GM12878 (cell line): Measurements from ENCODE around the gene FBXL12. TPM values are rescaled to one million over a fixed set of nuclear protein-coding genes. Genes with fewer than 3 reads are reported as not detected.

Experiments
- ATAC-seq: fragments of 200-7000 bp; cut with Tn5 transposase; 3 replicates; pipeline ENCODE4 v1.9.1; 2020; ENCODE audit warnings: mild to moderate bottlenecking, moderate library complexity
- BruUV-seq: library from RNA; stranded (reverse); fragments of 400-500 nt; replicated peaks from 2 replicates; lab custom pipeline; 2021; lab: Mats Ljungman, UMichigan
- CTCF ChIA-PET: fragments of 300-600 bp; sonication (Branson Sonifier 250); formaldehyde crosslinking; extraction: SDS; loops from one replicate; lab custom pipeline; 2021; ENCODE audit warnings: inconsistent platforms; lab: Yijun Ruan, JAX
- POLR2A ChIA-PET: fragments of 350-600 bp; formaldehyde crosslinking; extraction: SDS; loops from one replicate; lab custom pipeline; 2021; ENCODE audit warnings: inconsistent platforms; lab: Charles Lee
- RAD21 ChIA-PET: fragments of 300-600 bp; sonication (Branson Sonifier 250); formaldehyde crosslinking; loops from one replicate; lab custom pipeline; 2023; ENCODE audit warnings: antibody characterized with exemption; ENCODE audit not compliant: unreplicated experiment; lab: Charles Lee
- SMC1A ChIA-PET: fragments of 300-600 bp; sonication (Branson Sonifier 250); formaldehyde crosslinking; loops from one replicate; lab custom pipeline; 2023; ENCODE audit not compliant: unreplicated experiment, uncharacterized antibody; lab: Charles Lee
- DNase-seq: peaks from one replicate; pipeline ENCODE4 v3.0.0-alpha.2; 2011; ENCODE audit warnings: low read depth, low spot score
- FAIRE-seq: peaks from 3 replicates; lab custom pipeline; 2011; peaks lifted over from hg19 to GRCh38; lab: Jason Lieb, UNC
- H2AFZ ChIP-seq: 2 replicates; pipeline ENCODE4 v1.6.0; 2011; ENCODE audit warnings: low read depth, low read length, control low read depth; ENCODE audit not compliant: control insufficient read depth
- H3K27ac ChIP-seq: 2 replicates; pipeline ENCODE4 v1.5.1; 2011; ENCODE audit warnings: control low read depth; ENCODE audit not compliant: control insufficient read depth, insufficient read depth
- H3K27me3 ChIP-seq, 2 experiments: replicated peaks in 1 of 2; 2 replicates each; pipeline versions ENCODE4 v1.6.0 to v1.6.1; 2011; ENCODE audit warnings: low read length in 1 of 2; ENCODE audit not compliant: control insufficient read depth in 2 of 2, insufficient read depth in 2 of 2
- H3K36me3 ChIP-seq, 2 experiments: 2 replicates each; pipeline ENCODE4 v1.5.1; 2011; ENCODE audit warnings: low read length in 1 of 2; ENCODE audit not compliant: control insufficient read depth in 2 of 2, insufficient read depth in 2 of 2
- H3K4me1 ChIP-seq: 2 replicates; pipeline ENCODE4 v1.6.1; 2011; ENCODE audit warnings: mild to moderate bottlenecking, low read length, moderate library complexity, mixed read lengths; ENCODE audit not compliant: control insufficient read depth, insufficient read depth
- H3K4me2 ChIP-seq: 2 replicates; pipeline ENCODE4 v1.6.0; 2011; ENCODE audit warnings: control low read depth; ENCODE audit not compliant: control insufficient read depth, insufficient read depth
- H3K4me3 ChIP-seq: fragments of 200-600 bp; sonication (generic); 2 replicates; pipeline ENCODE4 v1.5.1; 2016
- H3K79me2 ChIP-seq: 2 replicates; pipeline ENCODE4 v1.6.0; 2011; ENCODE audit warnings: low read length; ENCODE audit not compliant: control insufficient read depth, insufficient read depth
- H3K9ac ChIP-seq: 2 replicates; pipeline ENCODE4 v1.8.0; 2011; ENCODE audit warnings: low read length, control low read depth, mixed read lengths; ENCODE audit not compliant: control insufficient read depth, insufficient read depth
- H3K9me3 ChIP-seq: replicated peaks from 3 replicates; pipeline ENCODE4 v1.5.1; 2011; ENCODE audit warnings: mild to moderate bottlenecking, low read length; ENCODE audit not compliant: control insufficient read depth, insufficient read depth
- H4K20me1 ChIP-seq: 2 replicates; pipeline ENCODE4 v1.6.0; 2011; ENCODE audit not compliant: control insufficient read depth, insufficient read depth
- ATF7 ChIP-seq: fragments of 450-650 bp; IDR thresholded peaks from 2 replicates; pipeline ENCODE4 v1.6.1; 2016; ENCODE audit warnings: low read depth, mild to moderate bottlenecking
- BHLHE40 ChIP-seq, 2 experiments: fragments of 450-650 bp in 1 of 2; IDR thresholded peaks; 2 replicates each; pipeline ENCODE4 v1.6.1; 2011 to 2017; ENCODE audit warnings: low read depth in 2 of 2, borderline replicate concordance in 1 of 2, improper control_type of control experiment in 1 of 2, low read length in 1 of 2, mild to moderate bottlenecking in 1 of 2
- CBFB ChIP-seq: IDR thresholded peaks from 2 replicates; pipeline ENCODE4 v1.6.1; 2016; ENCODE audit warnings: antibody characterized with exemption, low read depth
- CREB1 ChIP-seq: IDR thresholded peaks from 2 replicates; pipeline ENCODE4 v1.6.1; 2012; ENCODE audit warnings: low read depth, mild to moderate bottlenecking, inconsistent platforms
- KAT2A ChIP-seq: conservative IDR thresholded peaks from 2 replicates; pipeline ENCODE4 v1.6.1; 2011; ENCODE audit warnings: low read depth, low read length; ENCODE audit not compliant: control insufficient read depth
- MEF2A ChIP-seq: IDR thresholded peaks from 2 replicates; pipeline ENCODE4 v1.6.1; 2011; ENCODE audit warnings: low read depth, mild to moderate bottlenecking, low read length, moderate library complexity; ENCODE audit not compliant: insufficient read depth
- POLR2AphosphoS2 ChIP-seq: IDR thresholded peaks from 2 replicates; pipeline ENCODE4 v1.6.1; 2011; ENCODE audit warnings: low read depth, mild to moderate bottlenecking, low read length, improper control_type of control experiment, moderate library complexity
- RUNX3 ChIP-seq: IDR thresholded peaks from 2 replicates; pipeline ENCODE4 v1.6.1; 2012; ENCODE audit warnings: low read length, inconsistent platforms
- SMAD1 ChIP-seq: fragments of 450-650 bp; IDR thresholded peaks from 2 replicates; pipeline ENCODE4 v1.6.1; 2018; ENCODE audit warnings: mild to moderate bottlenecking, low read depth; ENCODE audit not compliant: partially characterized antibody
- STAT1 ChIP-seq: fragments of 450-650 bp; conservative IDR thresholded peaks from 2 replicates; pipeline ENCODE4 v1.6.1; 2014; ENCODE audit warnings: antibody characterized with exemption, mild to moderate bottlenecking
- WGBS: methylation state at CpG from one replicate; pipeline ENCODE4 v1.1.6; 2016; ENCODE audit warnings: low lambda C conversion rate; ENCODE audit not compliant: insufficient replicate concordance, insufficient coverage; ENCODE audit errors: missing lambda C conversion rate; 5-methylcytosine and 5-hydroxymethylcytosine counted together
- in situ Hi-C: fragments of 300-500 bp; cut with MboI; formaldehyde crosslinking; loops from 9 replicates; pipeline ENCODE4 v1.14.3; 2018; ENCODE audit warnings: mixed read lengths
- intact Hi-C: fragments of 100-400 bp; cut with micrococcal nuclease; formaldehyde crosslinking; loops from one replicate; pipeline ENCODE4 v1.14.2; 2022; ENCODE audit not compliant: unreplicated experiment
- polyA plus RNA-seq, 11 experiments: library from polyadenylated mRNA; depleted of rRNA in 4 of 11; unstranded in 6 of 11; stranded (reverse) in 5 of 11; fragments of >200 nt; fragmentation: Nextera tagmentation in 4 of 11; fragmentation: Illumina TruSeq in 1 of 11; extraction: Ambion mirVana in 4 of 11; extraction: Trizol in 1 of 11; gene quantifications; 1 replicate in 1 of 11; 2 replicates in 10 of 11; pipeline versions ENCODE4 v1.2.1 to v1.2.3, GENCODE V29; 2011 to 2016; ENCODE audit warnings: inconsistent platforms in 2 of 11, missing spikeins in 2 of 11, low read depth in 1 of 11
- total RNA-seq, 4 experiments: library from RNA; depleted of rRNA in 3 of 4; stranded (reverse); fragments of >200 nt in 3 of 4; fragmentation: Illumina TruSeq in 1 of 4; extraction: Trizol in 1 of 4; gene quantifications; 2 replicates each; pipeline versions ENCODE4 v1.2.1 to v1.2.3, GENCODE V29; 2013 to 2021
- TF ChIP-seq, protein P1 (sequence below): IDR thresholded peaks from 2 replicates; pipeline ENCODE4 v1.6.1; 2011; ENCODE audit warnings: low read depth, mild to moderate bottlenecking, low read length, moderate library complexity, borderline replicate concordance; ENCODE audit errors: extremely low read depth
- TF ChIP-seq, protein P2 (sequence below): IDR thresholded peaks from 2 replicates; pipeline ENCODE4 v1.6.1; 2012; ENCODE audit warnings: improper control_type of control experiment, low read depth, low read length; ENCODE audit not compliant: insufficient replicate concordance
- TF ChIP-seq, protein P3 (sequence below): IDR thresholded peaks from 2 replicates; pipeline ENCODE4 v1.6.1; 2012; ENCODE audit warnings: mild to moderate bottlenecking, low read depth, low read length
- TF ChIP-seq, protein P4 (sequence below): fragments of 450-650 bp; IDR thresholded peaks from 2 replicates; pipeline ENCODE4 v1.6.1; 2017; ENCODE audit warnings: borderline replicate concordance

FBXL12 gene
- total and polyA plus RNA-seq, 10 of the 15 experiments (the other 5 are each of a cell fraction or from before 2014, with no cell fraction given): 1.4 to 40.0 (median 23.2) TPM

DNA sequence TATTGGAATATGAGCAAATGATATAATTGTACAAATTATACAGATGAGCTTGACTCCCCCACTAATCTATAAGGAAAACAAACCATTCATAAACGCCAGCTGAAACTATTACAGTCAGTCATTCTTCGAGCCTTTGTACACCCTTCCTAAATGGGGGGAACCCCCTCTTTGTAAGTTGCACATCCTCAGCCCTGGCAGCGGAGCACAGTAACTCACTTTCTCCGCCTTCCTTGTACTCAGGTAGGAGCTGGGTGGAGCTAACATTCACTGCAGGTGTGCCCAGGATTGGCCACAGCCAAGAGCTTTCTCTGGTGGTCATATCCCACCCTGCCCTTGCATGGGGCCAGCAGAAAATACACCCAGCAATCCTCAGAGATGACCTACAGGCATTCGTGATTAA is 44.9 kb upstream of the FBXL12 start:
- no peak for FAIRE-seq
- no peaks in the 10 kb centered on the region for H3K36me3 ChIP-seq
- RAD21 ChIA-PET: no interaction called here
- H3K9ac ChIP-seq: no peak overlapping the region
- BruUV-seq: no TSS peak
- in situ Hi-C loops (no loop called here), intact Hi-C loops (no loop called here)
- H3K79me2 ChIP-seq: no peaks in the 10 kb centered on the region
- POLR2A ChIA-PET: no interaction called here
- CTCF ChIA-PET: interaction anchor here (0.9 kb wide), 1 partner anchor 46 kb away, joined by 3 read pairs; no protein-coding TSS in a partner anchor
- H4K20me1 ChIP-seq: no peaks in the 10 kb centered on the region
- ATAC-seq: no peak
- H3K27ac ChIP-seq: no peak overlapping the region
- no peak overlapping the region for H2AFZ ChIP-seq
- H3K27me3 ChIP-seq: no peaks in the 10 kb centered on the region
- H3K9me3 ChIP-seq: no peaks in the 10 kb centered on the region
- H3K4me2 ChIP-seq: no peak overlapping the region
- no peak for DNase-seq
- H3K4me1 ChIP-seq: peaks cover 4% of the 10 kb centered on the region
- no peak overlapping the region for H3K4me3 ChIP-seq
- SMC1A ChIA-PET: no interaction called here
- 17% methylated on average over 5 of the region's 5 CpGs for WGBS
- no peak for TF ChIP-seq CBFB
- no peak for TF ChIP-seq SMAD1
- TF ChIP-seq, protein P1, sequence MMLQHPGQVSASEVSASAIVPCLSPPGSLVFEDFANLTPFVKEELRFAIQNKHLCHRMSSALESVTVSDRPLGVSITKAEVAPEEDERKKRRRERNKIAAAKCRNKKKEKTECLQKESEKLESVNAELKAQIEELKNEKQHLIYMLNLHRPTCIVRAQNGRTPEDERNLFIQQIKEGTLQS: no peak
- TF ChIP-seq RUNX3: no peak
- TF ChIP-seq KAT2A: no peak
- TF ChIP-seq POLR2AphosphoS2: no peak
- no peak for TF ChIP-seq ATF7
- TF ChIP-seq, protein P2, sequence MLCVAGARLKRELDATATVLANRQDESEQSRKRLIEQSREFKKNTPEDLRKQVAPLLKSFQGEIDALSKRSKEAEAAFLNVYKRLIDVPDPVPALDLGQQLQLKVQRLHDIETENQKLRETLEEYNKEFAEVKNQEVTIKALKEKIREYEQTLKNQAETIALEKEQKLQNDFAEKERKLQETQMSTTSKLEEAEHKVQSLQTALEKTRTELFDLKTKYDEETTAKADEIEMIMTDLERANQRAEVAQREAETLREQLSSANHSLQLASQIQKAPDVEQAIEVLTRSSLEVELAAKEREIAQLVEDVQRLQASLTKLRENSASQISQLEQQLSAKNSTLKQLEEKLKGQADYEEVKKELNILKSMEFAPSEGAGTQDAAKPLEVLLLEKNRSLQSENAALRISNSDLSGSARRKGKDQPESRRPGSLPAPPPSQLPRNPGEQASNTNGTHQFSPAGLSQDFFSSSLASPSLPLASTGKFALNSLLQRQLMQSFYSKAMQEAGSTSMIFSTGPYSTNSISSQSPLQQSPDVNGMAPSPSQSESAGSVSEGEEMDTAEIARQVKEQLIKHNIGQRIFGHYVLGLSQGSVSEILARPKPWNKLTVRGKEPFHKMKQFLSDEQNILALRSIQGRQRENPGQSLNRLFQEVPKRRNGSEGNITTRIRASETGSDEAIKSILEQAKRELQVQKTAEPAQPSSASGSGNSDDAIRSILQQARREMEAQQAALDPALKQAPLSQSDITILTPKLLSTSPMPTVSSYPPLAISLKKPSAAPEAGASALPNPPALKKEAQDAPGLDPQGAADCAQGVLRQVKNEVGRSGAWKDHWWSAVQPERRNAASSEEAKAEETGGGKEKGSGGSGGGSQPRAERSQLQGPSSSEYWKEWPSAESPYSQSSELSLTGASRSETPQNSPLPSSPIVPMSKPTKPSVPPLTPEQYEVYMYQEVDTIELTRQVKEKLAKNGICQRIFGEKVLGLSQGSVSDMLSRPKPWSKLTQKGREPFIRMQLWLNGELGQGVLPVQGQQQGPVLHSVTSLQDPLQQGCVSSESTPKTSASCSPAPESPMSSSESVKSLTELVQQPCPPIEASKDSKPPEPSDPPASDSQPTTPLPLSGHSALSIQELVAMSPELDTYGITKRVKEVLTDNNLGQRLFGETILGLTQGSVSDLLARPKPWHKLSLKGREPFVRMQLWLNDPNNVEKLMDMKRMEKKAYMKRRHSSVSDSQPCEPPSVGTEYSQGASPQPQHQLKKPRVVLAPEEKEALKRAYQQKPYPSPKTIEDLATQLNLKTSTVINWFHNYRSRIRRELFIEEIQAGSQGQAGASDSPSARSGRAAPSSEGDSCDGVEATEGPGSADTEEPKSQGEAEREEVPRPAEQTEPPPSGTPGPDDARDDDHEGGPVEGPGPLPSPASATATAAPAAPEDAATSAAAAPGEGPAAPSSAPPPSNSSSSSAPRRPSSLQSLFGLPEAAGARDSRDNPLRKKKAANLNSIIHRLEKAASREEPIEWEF: no peak
- no peak for TF ChIP-seq CREB1
- TF ChIP-seq BHLHE40 (IDR thresholded peaks at IDR 0.05; ENCODE audit: borderline replicate concordance in 1 of 2, low read depth in 2 of 2, low read length in 1 of 2): no peak
- TF ChIP-seq STAT1: no peak
- TF ChIP-seq, protein P3, sequence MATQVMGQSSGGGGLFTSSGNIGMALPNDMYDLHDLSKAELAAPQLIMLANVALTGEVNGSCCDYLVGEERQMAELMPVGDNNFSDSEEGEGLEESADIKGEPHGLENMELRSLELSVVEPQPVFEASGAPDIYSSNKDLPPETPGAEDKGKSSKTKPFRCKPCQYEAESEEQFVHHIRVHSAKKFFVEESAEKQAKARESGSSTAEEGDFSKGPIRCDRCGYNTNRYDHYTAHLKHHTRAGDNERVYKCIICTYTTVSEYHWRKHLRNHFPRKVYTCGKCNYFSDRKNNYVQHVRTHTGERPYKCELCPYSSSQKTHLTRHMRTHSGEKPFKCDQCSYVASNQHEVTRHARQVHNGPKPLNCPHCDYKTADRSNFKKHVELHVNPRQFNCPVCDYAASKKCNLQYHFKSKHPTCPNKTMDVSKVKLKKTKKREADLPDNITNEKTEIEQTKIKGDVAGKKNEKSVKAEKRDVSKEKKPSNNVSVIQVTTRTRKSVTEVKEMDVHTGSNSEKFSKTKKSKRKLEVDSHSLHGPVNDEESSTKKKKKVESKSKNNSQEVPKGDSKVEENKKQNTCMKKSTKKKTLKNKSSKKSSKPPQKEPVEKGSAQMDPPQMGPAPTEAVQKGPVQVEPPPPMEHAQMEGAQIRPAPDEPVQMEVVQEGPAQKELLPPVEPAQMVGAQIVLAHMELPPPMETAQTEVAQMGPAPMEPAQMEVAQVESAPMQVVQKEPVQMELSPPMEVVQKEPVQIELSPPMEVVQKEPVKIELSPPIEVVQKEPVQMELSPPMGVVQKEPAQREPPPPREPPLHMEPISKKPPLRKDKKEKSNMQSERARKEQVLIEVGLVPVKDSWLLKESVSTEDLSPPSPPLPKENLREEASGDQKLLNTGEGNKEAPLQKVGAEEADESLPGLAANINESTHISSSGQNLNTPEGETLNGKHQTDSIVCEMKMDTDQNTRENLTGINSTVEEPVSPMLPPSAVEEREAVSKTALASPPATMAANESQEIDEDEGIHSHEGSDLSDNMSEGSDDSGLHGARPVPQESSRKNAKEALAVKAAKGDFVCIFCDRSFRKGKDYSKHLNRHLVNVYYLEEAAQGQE: no peak
- no peak for TF ChIP-seq MEF2A
- TF ChIP-seq, protein P4, sequence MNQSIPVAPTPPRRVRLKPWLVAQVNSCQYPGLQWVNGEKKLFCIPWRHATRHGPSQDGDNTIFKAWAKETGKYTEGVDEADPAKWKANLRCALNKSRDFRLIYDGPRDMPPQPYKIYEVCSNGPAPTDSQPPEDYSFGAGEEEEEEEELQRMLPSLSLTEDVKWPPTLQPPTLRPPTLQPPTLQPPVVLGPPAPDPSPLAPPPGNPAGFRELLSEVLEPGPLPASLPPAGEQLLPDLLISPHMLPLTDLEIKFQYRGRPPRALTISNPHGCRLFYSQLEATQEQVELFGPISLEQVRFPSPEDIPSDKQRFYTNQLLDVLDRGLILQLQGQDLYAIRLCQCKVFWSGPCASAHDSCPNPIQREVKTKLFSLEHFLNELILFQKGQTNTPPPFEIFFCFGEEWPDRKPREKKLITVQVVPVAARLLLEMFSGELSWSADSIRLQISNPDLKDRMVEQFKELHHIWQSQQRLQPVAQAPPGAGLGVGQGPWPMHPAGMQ: no peak
